CD4-positive, alpha-beta T cell (primary cell): Measurements from ENCODE around the gene PTPRT. TPM values are rescaled to one million over a fixed set of nuclear protein-coding genes. Genes with fewer than 3 reads are reported as not detected.

Experiments
- ATAC-seq: fragments of 200-7000 bp; cut with Tn5 transposase; one replicate; pipeline ENCODE4 v1.10.0; 2022; ENCODE audit warnings: mild to moderate bottlenecking; ENCODE audit not compliant: poor library complexity
- CTCF ChIA-PET: fragments of 350-600 bp; sonication (Branson Sonifier 250); formaldehyde crosslinking; loops from one replicate; lab custom pipeline; 2021; ENCODE audit warnings: antibody characterized with exemption, inconsistent platforms; lab: Charles Lee
- POLR2A ChIA-PET: fragments of 350-600 bp; sonication (Branson Sonifier 250); formaldehyde crosslinking; loops from one replicate; lab custom pipeline; 2021; ENCODE audit warnings: antibody characterized with exemption, inconsistent platforms; lab: Charles Lee
- DNase-seq, 14 experiments: peaks; one replicate each; pipeline ENCODE4 v3.0.0-alpha.2; 2013 to 2020; ENCODE audit warnings: mixed read lengths in 2 of 14
- H3K27ac ChIP-seq, 2 donors: one replicate each; pipeline versions ENCODE4 v1.5.1 to v1.7.0; 2013; ENCODE audit warnings: low read length in 2 of 2, low read depth in 1 of 2, mild to moderate bottlenecking in 1 of 2
- H3K27me3 ChIP-seq, 2 experiments: 1 replicate in 1 of 2; 2 replicates in 1 of 2; pipeline versions ENCODE4 v1.6.1 to v1.7.0; 2013; ENCODE audit warnings: low read length in 2 of 2, control low read depth in 1 of 2, mild to moderate bottlenecking in 1 of 2, moderate library complexity in 1 of 2; ENCODE audit not compliant: insufficient read depth in 2 of 2, control insufficient read depth in 1 of 2
- H3K36me3 ChIP-seq: one replicate; pipeline ENCODE4 v1.6.1; 2013; ENCODE audit warnings: low read length, control low read depth; ENCODE audit not compliant: insufficient read depth
- H3K4me1 ChIP-seq: one replicate; pipeline ENCODE4 v1.6.1; 2013; ENCODE audit warnings: low read length, control low read depth; ENCODE audit not compliant: insufficient read depth
- H3K4me3 ChIP-seq: one replicate; pipeline ENCODE4 v1.5.1; 2013; ENCODE audit warnings: mild to moderate bottlenecking, low read length, moderate library complexity
- H3K9me3 ChIP-seq, 2 experiments: 1 replicate in 1 of 2; 2 replicates in 1 of 2; pipeline versions ENCODE4 v1.6.1 to v1.7.0; 2013; ENCODE audit warnings: low read length in 2 of 2, mild to moderate bottlenecking in 2 of 2, control low read depth in 1 of 2, moderate library complexity in 1 of 2; ENCODE audit not compliant: control insufficient read depth in 1 of 2, insufficient read depth in 1 of 2
- H3K27ac Mint-ChIP-seq: one replicate; pipeline ENCODE4 v1.8.0; 2020; ENCODE audit warnings: mixed read lengths
- H3K27me3 Mint-ChIP-seq: one replicate; pipeline ENCODE4 v1.8.0; 2021; ENCODE audit warnings: mixed read lengths
- H3K36me3 Mint-ChIP-seq: one replicate; pipeline ENCODE4 v1.8.0; 2021; ENCODE audit warnings: low read depth, mixed read lengths
- H3K4me1 Mint-ChIP-seq: one replicate; pipeline ENCODE4 v1.8.0; 2021; ENCODE audit warnings: low read depth, mixed read lengths
- H3K4me3 Mint-ChIP-seq: one replicate; pipeline ENCODE4 v1.8.0; 2020; ENCODE audit warnings: mild to moderate bottlenecking, mixed read lengths
- H3K9me3 Mint-ChIP-seq: one replicate; pipeline ENCODE4 v1.8.0; 2020; ENCODE audit warnings: mixed read lengths
- CTCF ChIP-seq: fragments of 200-600 bp; IDR thresholded peaks from one replicate; pipeline ENCODE4 v1.8.0; 2022; ENCODE audit warnings: antibody characterized with exemption, mild to moderate bottlenecking
- intact Hi-C, 2 experiments: fragments of 100-400 bp; cut with DNase I in 1 of 2; cut with micrococcal nuclease in 1 of 2; formaldehyde crosslinking; loops; one replicate each; pipeline versions ENCODE4 v1.15.1 to v1.9.0; 2023 to 2025; cut with DNase I, micrococcal nuclease
- total RNA-seq, 174 experiments: library from RNA in 2 of 174; stranded (reverse) in 2 of 174; gene quantifications; one replicate each; pipeline ENCODE4 v1.2.3 and lab custom pipeline; 2021 to 2026

PTPRT gene
- total RNA-seq, 2 experiments from 2014 or later: not detected

DNA sequence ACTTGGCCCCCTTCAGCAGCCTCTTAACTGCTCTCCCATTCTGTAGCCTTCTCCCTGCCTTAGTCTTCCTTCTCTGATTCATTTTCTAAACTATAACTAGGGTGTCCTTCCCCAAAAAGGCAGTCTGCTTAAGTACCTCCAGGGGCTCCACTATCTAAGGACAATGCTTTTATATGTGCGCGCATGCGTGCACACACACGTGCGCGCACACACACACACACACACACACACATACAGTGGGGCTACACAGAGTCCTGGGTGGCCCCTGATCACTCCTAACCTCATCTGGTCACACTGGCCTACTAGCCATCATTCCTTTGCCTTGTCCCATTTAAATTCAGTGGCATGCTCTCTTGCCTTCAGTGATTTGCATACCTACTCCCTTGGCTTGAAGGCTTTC, 917.2 kb downstream of the PTPRT start:
- no peak for TF ChIP-seq CTCF
- Histone ChIP-seq H3K9me3 (peaks cover 0 to 6% of the 10 kb centered on the region in 2 experiments), H3K4me1 (no peaks in the 10 kb centered on the region), H3K27me3 (no peaks in the 10 kb centered on the region), H3K27ac (no peak overlapping the region), H3K4me3 (no peak overlapping the region), H3K36me3 (no peaks in the 10 kb centered on the region)
- H3K4me3 Mint-ChIP-seq: no peak overlapping the region
- ChIA-PET POLR2A (no interaction called here), CTCF (no interaction called here)
- no peaks in the 10 kb centered on the region for H3K4me1 Mint-ChIP-seq
- intact Hi-C loops: no loop called here
- no peak overlapping the region for H3K27ac Mint-ChIP-seq
- no peaks in the 10 kb centered on the region for H3K9me3 Mint-ChIP-seq
- DNase-seq (no peak), ATAC-seq (no peak)
- no peaks in the 10 kb centered on the region for H3K27me3 Mint-ChIP-seq
- H3K36me3 Mint-ChIP-seq: no peaks in the 10 kb centered on the region

DNA sequence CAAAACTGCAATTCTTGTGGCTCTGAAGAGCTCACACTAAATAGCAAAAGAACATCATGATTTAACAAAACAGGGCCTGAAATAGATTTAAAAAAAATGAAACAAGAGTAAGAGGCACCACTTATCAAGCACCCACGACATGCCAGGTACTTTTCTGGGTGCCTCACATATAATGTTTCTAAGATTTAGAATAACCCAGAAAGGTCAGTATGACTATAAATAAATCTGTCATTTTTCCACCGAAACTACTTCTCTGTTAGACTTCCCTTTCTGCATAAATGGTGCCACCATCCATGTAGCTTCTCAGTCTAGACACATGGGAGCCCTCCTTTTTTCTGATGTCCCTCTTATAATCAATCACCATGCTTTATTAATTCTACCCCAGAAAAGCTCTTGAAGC, 919.2 kb downstream of the PTPRT start:
- no peak for ATAC-seq
- POLR2A ChIA-PET: no interaction called here

DNA sequence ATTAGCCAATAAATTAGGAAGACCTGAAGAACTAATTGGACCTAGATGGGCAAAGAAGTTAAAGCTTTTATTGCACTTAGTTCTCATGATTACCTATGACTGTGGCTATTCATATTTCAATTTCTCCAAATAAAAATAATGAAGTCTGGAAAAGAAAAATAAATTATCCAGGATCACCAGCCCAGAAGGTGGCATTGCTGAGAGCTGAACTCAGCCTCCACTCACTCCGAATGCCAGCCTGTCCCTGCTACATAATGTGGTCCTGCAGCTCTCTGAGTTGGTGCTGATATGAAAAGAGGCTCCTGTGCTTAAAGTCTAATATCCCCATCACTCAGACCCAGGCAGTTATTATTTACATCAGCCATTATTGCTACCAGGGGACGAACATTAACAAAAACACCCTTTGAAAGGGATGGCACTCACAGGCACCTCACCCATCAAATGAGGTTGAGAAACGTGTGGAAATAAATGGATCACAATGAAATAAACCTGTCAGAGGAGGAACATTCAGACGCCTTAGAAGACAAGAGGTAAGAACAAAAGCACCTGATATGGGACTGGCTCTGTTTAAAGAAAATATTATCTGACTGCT, 921.8 kb downstream of the PTPRT start:
- Mint-ChIP-seq H3K4me1 (no peaks in the 10 kb centered on the region), H3K36me3 (no peaks in the 10 kb centered on the region), H3K9me3 (no peaks in the 10 kb centered on the region), H3K4me3 (no peak overlapping the region), H3K27me3 (peaks cover 4% of the 10 kb centered on the region), H3K27ac (no peak overlapping the region)
- intact Hi-C loops: no loop called here
- Histone ChIP-seq H3K36me3 (no peaks in the 10 kb centered on the region), H3K4me1 (no peaks in the 10 kb centered on the region), H3K9me3 (peaks cover 0 to 11% of the 10 kb centered on the region in 2 experiments), H3K27ac (no peak overlapping the region), H3K4me3 (no peak overlapping the region), H3K27me3 (no peaks in the 10 kb centered on the region)
- TF ChIP-seq CTCF: no peak
- DNase-seq: no peak
- ChIA-PET POLR2A (no interaction called here), CTCF (no interaction called here)
- no peak for ATAC-seq

More for the DNA sequence above, 919.2 kb downstream of the PTPRT start:
- CTCF ChIA-PET: no interaction called here
- DNase-seq: no peak
- Histone ChIP-seq H3K4me3 (no peak overlapping the region), H3K27me3 (no peaks in the 10 kb centered on the region), H3K36me3 (no peaks in the 10 kb centered on the region), H3K27ac (no peak overlapping the region), H3K4me1 (no peaks in the 10 kb centered on the region), H3K9me3 (peaks cover 0 to 4% of the 10 kb centered on the region in 2 experiments)
- Mint-ChIP-seq H3K27me3 (no peaks in the 10 kb centered on the region), H3K4me1 (no peaks in the 10 kb centered on the region), H3K9me3 (no peaks in the 10 kb centered on the region), H3K27ac (no peak overlapping the region), H3K36me3 (no peaks in the 10 kb centered on the region), H3K4me3 (no peak overlapping the region)
- TF ChIP-seq CTCF: no peak
- intact Hi-C loops: no loop called here
